HTR-8/SVneo (cell line): Measurements from ENCODE around the gene GRB10.
A peak's percentile ranks its signal among the peaks of the same experiment; 100 is the strongest.
"Not testable (repeated sequence)": the region's sequence is repeated elsewhere in the genome, so short reads cannot be mapped to it uniquely, and the experiment has no call there.

Experiments used
- DNase-seq: peaks from one replicate; pipeline ENCODE4 v3.0.0; 2011; ENCODE audit warnings: low spot score, mixed read lengths; ENCODE audit not compliant: insufficient read length
- FAIRE-seq: peaks from 2 replicates; lab custom pipeline; 2011; peaks lifted over from hg19 to GRCh38; lab: Jason Lieb, UNC

Gene GRB10

GRCh38 chr7:50751146-50751545 is 31.6 kb downstream of the GRB10 start:
- DNase-seq, result no peak

GRCh38 chr7:50749896-50750295 is 32.8 kb downstream of the GRB10 start:
- no peak for FAIRE-seq
- no peak for DNase-seq

More at GRCh38 chr7:50751146-50751545, 31.6 kb downstream of the GRB10 start:
- no peak for FAIRE-seq

- DNase-seq (no peak), FAIRE-seq (no peak)
Measured at GRCh38 chr7:50748472-50748871, 34.2 kb downstream of the GRB10 start.

- DNase-seq, result no peak
- no peak for FAIRE-seq
Measured at GRCh38 chr7:50745835-50746234, 36.9 kb downstream of the GRB10 start.

GRCh38 chr7:50745336-50745735 is 37.4 kb downstream of the GRB10 start:
- DNase-seq (no peak), FAIRE-seq (no peak)

GRCh38 chr7:50743893-50744292 is 38.8 kb downstream of the GRB10 start:
- no peak for FAIRE-seq

GRCh38 chr7:50743016-50743415 is 39.7 kb downstream of the GRB10 start:
- FAIRE-seq, result no peak
- DNase-seq, result no peak

More at GRCh38 chr7:50743893-50744292, 38.8 kb downstream of the GRB10 start:
- no peak for DNase-seq

GRCh38 chr7:50742401-50742800 is 40.3 kb downstream of the GRB10 start:
- FAIRE-seq (no peak), DNase-seq (no peak)

- DNase-seq (no peak), FAIRE-seq (no peak)
Measured at GRCh38 chr7:50739744-50740435, 42.8 kb downstream of the GRB10 start.

- DNase-seq, result no peak
- peak; percentile 26 for FAIRE-seq
Measured at GRCh38 chr7:50738932-50739331, 43.8 kb downstream of the GRB10 start.

- DNase-seq, FAIRE-seq: not testable (repeated sequence)
Measured at GRCh38 chr7:50735836-50736235, 46.9 kb downstream of the GRB10 start.

GRCh38 chr7:50735333-50735732 is 47.4 kb downstream of the GRB10 start:
- FAIRE-seq (no peak), DNase-seq (no peak)

- DNase-seq (no peak), FAIRE-seq (no peak)
Measured at GRCh38 chr7:50734246-50734645, 48.5 kb downstream of the GRB10 start.

- FAIRE-seq, result no peak
- DNase-seq, result no peak
Measured at GRCh38 chr7:50733552-50733951, 49.1 kb downstream of the GRB10 start.

- FAIRE-seq (no peak), DNase-seq (no peak)
Measured at GRCh38 chr7:50731703-50732582, 50.8 kb downstream of the GRB10 start.

- DNase-seq (no peak), FAIRE-seq (no peak)
Measured at GRCh38 chr7:50730446-50731400, 52.0 kb downstream of the GRB10 start.

- DNase-seq (no peak), FAIRE-seq (no peak)
Measured at GRCh38 chr7:50729962-50730361, 52.7 kb downstream of the GRB10 start.

GRCh38 chr7:50728184-50728583 is 54.5 kb downstream of the GRB10 start:
- FAIRE-seq (no peak), DNase-seq (no peak)

GRCh38 chr7:50727711-50728110 is 55.0 kb downstream of the GRB10 start:
- DNase-seq (no peak), FAIRE-seq (no peak)

GRCh38 chr7:50727072-50727471 is 55.6 kb downstream of the GRB10 start:
- FAIRE-seq (no peak), DNase-seq (no peak)
